SH-SY5Y (cell line): ENCODE results near the gene FAM111B.

Experiments
- GATA2 ChIP-seq: IDR thresholded peaks from 2 replicates; pipeline ENCODE4 v1.6.1; 2011; ENCODE audit warnings: mild to moderate bottlenecking, low read depth, low read length
- GATA3 ChIP-seq: IDR thresholded peaks from 2 replicates; pipeline ENCODE4 v1.6.1; 2011; ENCODE audit warnings: low read depth, mild to moderate bottlenecking, low read length, moderate library complexity

- TF ChIP-seq GATA3 (no peak), GATA2 (no peak)
Observed at GRCh38 chr11:59172345-59173079, 65.5 kb downstream of the FAM111B start.
